HG03354 (cell line): Measurements from ENCODE around the gene ABI2.
"Not testable (repeated sequence)": the region's sequence is repeated elsewhere in the genome, so short reads cannot be mapped to it uniquely, and the experiment has no call there.

Experiments used
- ATAC-seq: cut with Tn5 transposase; IDR thresholded peaks from one replicate; pipeline ENCODE4 v1.9.1; 2021; ENCODE audit warnings: mild to moderate bottlenecking; ENCODE audit not compliant: unreplicated experiment, poor library complexity, severe bottlenecking

ABI2 gene

DNA sequence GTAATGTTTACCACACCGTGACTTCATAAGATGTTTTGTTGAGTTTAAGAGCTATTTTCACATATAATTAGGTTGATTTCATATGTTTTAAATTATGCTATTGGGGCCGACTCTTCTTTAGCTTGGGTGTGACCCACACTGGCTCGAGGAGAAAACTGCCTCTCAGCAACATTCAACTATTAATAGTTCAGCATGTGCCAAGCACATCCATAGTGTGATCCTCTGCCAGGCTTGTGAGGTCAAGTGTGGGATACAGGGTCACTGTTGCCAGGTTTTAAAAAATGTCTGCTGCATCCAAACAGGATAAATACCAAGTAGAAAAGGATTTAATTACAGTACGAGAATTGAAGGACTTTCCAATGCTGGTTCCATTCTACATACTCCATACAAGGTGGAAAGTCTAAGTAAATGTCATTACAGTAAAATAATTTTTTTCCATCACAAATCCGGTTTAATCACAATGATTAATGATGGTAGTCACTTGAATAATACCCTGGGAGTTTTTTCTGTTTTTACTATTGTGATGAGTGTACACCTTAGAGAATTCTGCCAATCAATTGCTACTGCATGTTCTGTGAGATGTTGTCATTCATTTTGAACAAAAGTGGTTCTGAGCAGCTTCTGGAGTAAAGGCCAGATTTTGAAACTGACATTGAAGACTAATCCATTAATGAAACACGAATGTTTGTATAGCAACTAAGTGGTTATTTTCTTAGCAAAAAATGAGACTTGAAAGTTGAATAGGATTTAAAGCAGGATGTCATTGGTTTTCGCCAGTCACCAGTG, 84.5 kb downstream of the ABI2 start:
- ATAC-seq: no peak

DNA sequence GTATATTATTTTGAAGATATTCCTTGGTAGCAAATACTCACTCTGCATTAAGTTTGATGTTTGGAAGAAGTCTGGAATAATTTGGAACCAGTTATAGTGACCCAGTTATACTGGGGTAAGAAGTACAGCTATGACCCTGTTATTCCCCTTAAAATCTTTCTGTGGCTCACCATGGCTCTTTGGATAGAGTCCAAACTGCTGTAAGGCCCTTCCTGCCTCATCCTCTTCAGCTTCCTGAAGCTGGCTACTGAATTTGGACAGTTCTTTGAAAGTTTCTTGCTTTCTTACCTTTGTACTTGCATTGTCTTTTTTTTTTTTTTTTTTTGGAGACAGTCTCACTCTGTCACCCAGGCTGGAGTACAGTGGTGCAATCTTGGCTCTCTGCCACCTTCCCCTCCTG, 85.6 kb downstream of the ABI2 start:
- no peak for ATAC-seq

GRCh38 chr2:203418271-203418670, 90.1 kb downstream of the ABI2 start:
- no peak for ATAC-seq

DNA sequence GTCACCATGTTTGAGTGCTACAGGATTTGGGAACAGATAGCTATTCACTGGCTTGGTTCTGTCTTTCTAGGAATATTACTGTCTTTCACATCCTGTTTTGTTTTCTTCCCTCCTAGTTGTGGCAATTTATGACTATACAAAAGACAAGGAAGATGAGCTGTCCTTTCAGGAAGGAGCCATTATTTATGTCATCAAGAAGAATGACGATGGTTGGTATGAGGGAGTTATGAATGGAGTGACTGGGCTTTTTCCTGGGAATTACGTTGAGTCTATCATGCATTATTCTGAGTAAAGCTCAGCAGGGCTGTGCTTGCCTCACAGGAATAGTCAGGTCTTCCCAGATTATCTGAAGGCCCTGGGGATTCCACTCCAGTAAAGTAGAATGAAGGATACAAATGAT, 98.9 kb downstream of the ABI2 start:
- ATAC-seq: no peak

GRCh38 chr2:203429643-203430042, 101.4 kb downstream of the ABI2 start:
- not testable (repeated sequence) for ATAC-seq

GRCh38 chr2:203431391-203432185, 103.4 kb downstream of the ABI2 start:
- ATAC-seq: no peak

DNA sequence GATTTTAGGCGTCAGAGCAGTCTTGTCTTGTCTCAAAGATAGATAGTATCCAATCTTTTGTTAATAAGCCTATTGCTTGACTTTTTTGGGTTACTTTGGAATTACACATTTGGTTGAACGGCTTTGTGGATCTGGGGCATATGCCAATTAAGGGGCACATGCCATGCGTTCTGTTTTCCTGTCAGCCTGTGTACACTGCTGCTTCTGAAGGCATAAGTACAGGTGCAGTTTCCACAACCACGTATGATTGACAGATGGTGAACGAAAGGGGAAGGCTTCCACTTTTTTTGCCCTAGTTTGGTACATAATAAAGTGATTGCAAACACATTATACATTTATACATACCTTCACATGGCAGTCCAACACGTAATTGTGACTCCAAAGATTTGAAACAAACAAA, 104.6 kb downstream of the ABI2 start:
- no peak for ATAC-seq

DNA sequence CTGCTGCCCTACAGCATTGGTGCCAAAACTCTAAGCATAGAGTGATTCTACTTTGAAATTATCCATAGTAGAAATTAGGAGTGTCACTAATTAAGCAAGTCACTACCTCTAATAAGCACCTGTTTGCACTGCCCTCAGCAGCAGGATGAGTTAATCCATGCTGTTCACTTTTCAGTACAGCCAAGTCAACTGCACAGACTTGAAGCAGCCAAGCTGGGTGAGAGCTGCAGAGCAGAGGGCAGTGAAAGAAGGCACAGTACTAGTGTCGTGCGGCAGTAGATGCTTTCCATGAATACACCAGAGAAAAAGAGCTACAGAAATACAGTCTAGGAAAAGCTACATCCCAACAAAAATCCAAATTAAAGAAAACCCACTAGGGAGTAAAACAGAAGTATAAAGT, 108.3 kb downstream of the ABI2 start:
- ATAC-seq: no peak

DNA sequence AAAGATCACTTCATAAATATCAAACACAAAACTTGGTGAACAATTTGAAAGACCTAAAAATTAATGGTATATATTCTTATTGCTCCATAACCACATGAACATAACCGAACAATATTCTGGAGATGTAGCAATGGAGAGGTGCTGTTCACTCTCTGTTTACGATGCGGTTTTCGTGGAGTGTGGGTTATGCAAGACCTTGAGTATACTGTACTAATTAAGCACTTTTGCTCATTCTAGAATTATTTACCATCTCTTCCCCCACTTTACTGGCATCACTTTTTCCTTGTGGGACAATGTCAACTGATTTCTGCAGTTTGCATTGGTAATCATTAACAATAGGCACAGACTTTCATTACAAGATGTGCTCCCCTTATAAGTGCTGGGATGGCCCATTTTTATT, 109.3 kb downstream of the ABI2 start:
- no peak for ATAC-seq

DNA sequence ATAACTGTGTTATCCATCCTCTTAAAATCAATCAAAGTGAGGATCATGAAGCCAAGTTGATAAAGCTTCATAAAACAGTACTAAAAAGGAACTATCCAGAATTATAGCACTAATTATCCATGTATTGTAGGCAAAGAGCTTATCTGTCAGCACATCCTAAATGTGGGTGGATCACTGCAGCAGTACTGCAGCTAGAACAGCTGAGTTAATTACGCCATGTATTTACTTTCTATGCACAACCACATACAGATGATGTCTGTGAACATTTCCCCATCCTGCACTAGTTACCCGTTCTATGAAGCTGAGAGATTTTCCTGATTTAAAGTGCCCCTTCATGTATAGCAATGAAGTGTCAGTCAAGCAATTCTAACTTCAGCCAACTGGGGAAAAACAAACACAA, 110.3 kb downstream of the ABI2 start:
- ATAC-seq: no peak

GRCh38 chr2:203440671-203441070, 112.5 kb downstream of the ABI2 start:
- no peak for ATAC-seq

GRCh38 chr2:203441463-203441862, 113.3 kb downstream of the ABI2 start:
- no peak for ATAC-seq

DNA sequence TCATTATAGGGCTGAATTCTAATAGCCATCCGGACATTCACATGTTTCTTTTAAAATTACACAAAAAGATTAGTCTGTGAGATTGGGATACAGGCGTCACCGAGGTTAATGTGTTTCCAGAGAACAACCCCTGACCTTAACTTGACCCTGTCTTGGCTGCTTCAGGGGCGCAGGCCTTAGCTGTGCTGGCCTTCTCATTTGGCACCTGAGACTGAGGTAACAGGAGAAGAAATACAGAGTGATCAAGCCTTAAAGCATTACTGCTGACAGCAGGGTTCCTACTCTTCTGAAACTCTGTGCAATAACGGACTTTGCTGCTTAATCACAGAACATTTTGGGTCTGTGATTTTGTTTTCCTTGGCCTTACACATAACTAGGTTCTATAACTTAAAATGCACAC, 114.3 kb downstream of the ABI2 start:
- no peak for ATAC-seq

GRCh38 chr2:203444738-203445137, 116.5 kb downstream of the ABI2 start:
- no peak for ATAC-seq

GRCh38 chr2:203446071-203446481, 117.9 kb downstream of the ABI2 start:
- no peak for ATAC-seq

DNA sequence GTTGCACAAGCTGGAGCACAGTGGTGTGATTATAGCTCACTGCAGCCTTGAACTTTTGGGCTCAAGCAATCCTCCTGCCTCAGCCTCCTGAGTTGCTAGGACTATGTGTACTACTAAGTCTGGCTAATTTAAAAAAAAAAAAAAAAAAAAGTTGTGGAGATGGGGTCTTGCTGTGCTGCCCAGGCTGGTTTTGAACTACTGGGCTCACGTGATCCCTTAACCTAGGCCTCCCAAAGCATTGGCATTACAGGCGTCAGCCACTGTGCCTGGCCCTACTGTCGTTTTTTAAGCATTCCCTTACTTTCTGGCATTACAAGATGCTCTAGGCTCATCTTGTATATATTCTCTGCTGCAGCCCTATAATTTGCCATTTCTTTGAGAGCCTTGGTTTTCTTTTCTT, 118.6 kb downstream of the ABI2 start:
- no peak for ATAC-seq

- no peak for ATAC-seq
Observed at GRCh38 chr2:203450561-203450960, 122.4 kb downstream of the ABI2 start.

DNA sequence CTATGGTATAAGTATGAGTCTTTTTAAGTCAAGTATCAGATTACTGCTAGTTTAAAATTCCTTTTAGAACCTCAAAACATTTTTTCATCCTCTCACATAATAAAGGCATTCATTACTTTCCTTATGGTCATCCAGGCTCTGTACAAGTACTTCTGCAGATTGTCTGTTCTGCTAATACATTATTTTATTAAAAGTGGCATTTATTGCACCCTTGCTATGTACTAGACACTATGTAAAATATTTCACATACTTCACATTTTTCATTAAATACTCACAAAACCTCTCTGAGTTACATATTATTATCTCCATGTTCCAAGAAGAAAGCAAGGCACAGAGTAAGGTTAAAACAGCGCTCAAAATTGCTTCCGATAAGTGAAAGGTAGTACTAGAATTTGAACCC, 122.8 kb downstream of the ABI2 start:
- no peak for ATAC-seq

GRCh38 chr2:203451689-203452088, 123.5 kb downstream of the ABI2 start:
- no peak for ATAC-seq

DNA sequence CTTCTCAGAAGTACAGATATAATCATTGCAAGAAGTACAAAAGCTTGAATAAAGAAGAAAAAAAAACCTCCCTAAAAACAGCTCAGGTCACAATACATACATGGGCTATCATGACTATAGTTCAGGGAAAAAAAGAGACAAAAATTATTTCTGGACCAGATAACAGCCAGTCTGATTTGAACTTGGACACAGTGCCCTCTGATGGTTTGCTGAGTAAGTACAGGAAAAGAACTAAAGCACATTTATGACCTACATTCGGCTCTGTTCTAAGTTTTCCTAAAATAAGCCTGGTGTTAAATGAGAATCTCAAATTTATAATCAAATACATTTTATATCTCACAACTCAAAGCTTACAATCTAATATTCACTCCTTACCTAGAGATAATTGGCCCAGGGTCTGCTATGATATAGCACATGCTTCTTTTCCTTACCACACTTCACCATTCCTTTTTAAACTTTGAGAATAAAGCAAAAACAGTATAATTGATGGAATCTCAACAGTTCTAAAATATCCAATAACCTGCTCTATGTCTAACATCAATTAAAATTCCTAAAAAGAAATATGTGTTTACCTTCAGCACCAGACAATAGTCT, 125.8 kb downstream of the ABI2 start:
- peak; percentile 60 for ATAC-seq

- ATAC-seq: no peak
Observed at GRCh38 chr2:203455209-203455608, 127.0 kb downstream of the ABI2 start.
